Ishikawa (cell line): ENCODE results near the gene HNF1A.

Experiments used
- CEBPB ChIP-seq: IDR thresholded peaks from 2 replicates; pipeline ENCODE4 v1.6.1; 2012
- CREB1 ChIP-seq: IDR thresholded peaks from 2 replicates; pipeline ENCODE4 v1.6.1; 2012; ENCODE audit warnings: low read depth
- EGR1 ChIP-seq: IDR thresholded peaks from 2 replicates; pipeline ENCODE4 v1.6.1; 2012
- EP300 ChIP-seq: IDR thresholded peaks from 2 replicates; pipeline ENCODE4 v1.6.1; 2012; ENCODE audit warnings: borderline replicate concordance
- FOXM1 ChIP-seq: IDR thresholded peaks from 2 replicates; pipeline ENCODE4 v1.6.1; 2012; ENCODE audit warnings: low read depth, borderline replicate concordance
- NFIC ChIP-seq: IDR thresholded peaks from 2 replicates; pipeline ENCODE4 v1.6.1; 2012
- RAD21 ChIP-seq: IDR thresholded peaks from 2 replicates; pipeline ENCODE4 v1.6.1; 2012; ENCODE audit warnings: low read depth
- TAF1 ChIP-seq: IDR thresholded peaks from 2 replicates; pipeline ENCODE4 v1.6.1; 2012; ENCODE audit warnings: low read depth, mild to moderate bottlenecking
- TCF12 ChIP-seq: IDR thresholded peaks from 2 replicates; pipeline ENCODE4 v1.6.1; 2012; ENCODE audit warnings: low read depth
- TEAD4 ChIP-seq: IDR thresholded peaks from 2 replicates; pipeline ENCODE4 v1.6.1; 2012
- YY1 ChIP-seq: IDR thresholded peaks from 2 replicates; pipeline ENCODE4 v1.6.1; 2012; ENCODE audit warnings: low read depth
- ZBTB7A ChIP-seq: IDR thresholded peaks from 2 replicates; pipeline ENCODE4 v1.6.1; 2012; ENCODE audit warnings: low read depth
- TF ChIP-seq, protein P1 (sequence below): IDR thresholded peaks from 2 replicates; pipeline ENCODE4 v1.6.1; 2012; ENCODE audit warnings: low read depth, mild to moderate bottlenecking
- TF ChIP-seq, protein P2 (sequence below): IDR thresholded peaks from 2 replicates; pipeline ENCODE4 v1.6.1; 2012
- TF ChIP-seq, protein P3 (sequence below): IDR thresholded peaks from 2 replicates; pipeline ENCODE4 v1.6.1; 2012

Gene HNF1A

DNA sequence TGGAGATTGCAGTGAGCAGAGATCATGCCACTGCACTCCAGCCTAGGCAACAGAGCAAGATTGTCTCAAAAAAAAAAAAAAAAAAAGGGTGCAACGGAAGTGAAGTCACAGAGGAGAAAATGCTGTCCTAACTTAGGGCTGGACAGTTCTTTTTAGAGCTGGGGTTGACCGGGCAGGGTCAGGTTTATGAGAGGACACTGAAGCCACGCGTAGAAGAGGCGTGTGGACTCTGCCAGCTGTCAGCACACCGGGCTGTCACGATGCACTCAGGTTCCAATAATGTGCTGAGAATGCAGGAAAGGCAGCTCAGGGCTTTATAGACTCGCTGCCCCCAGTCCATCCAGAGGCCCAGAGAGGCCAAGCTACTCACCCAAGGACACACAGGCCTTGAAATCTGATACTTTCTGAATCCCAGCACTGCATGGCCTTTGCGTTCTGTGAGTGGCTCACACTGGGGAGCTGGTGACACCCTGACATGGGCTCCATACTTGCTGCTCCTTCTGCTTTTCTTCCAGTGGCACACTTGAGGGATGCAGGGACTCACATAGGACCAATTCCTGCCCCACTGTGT, 45.3 kb upstream of the HNF1A start:
- TF ChIP-seq, protein P1, sequence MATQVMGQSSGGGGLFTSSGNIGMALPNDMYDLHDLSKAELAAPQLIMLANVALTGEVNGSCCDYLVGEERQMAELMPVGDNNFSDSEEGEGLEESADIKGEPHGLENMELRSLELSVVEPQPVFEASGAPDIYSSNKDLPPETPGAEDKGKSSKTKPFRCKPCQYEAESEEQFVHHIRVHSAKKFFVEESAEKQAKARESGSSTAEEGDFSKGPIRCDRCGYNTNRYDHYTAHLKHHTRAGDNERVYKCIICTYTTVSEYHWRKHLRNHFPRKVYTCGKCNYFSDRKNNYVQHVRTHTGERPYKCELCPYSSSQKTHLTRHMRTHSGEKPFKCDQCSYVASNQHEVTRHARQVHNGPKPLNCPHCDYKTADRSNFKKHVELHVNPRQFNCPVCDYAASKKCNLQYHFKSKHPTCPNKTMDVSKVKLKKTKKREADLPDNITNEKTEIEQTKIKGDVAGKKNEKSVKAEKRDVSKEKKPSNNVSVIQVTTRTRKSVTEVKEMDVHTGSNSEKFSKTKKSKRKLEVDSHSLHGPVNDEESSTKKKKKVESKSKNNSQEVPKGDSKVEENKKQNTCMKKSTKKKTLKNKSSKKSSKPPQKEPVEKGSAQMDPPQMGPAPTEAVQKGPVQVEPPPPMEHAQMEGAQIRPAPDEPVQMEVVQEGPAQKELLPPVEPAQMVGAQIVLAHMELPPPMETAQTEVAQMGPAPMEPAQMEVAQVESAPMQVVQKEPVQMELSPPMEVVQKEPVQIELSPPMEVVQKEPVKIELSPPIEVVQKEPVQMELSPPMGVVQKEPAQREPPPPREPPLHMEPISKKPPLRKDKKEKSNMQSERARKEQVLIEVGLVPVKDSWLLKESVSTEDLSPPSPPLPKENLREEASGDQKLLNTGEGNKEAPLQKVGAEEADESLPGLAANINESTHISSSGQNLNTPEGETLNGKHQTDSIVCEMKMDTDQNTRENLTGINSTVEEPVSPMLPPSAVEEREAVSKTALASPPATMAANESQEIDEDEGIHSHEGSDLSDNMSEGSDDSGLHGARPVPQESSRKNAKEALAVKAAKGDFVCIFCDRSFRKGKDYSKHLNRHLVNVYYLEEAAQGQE: no peak
- TF ChIP-seq TCF12 (no peak), CEBPB (no peak), EP300 (no peak), TAF1 (no peak), ZBTB7A (no peak), EGR1 (no peak), CREB1 (no peak), YY1 (no peak), NFIC (no peak), TEAD4 (no peak), RAD21 (no peak), FOXM1 (no peak)
- TF ChIP-seq, protein P2, sequence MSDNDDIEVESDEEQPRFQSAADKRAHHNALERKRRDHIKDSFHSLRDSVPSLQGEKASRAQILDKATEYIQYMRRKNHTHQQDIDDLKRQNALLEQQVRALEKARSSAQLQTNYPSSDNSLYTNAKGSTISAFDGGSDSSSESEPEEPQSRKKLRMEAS: no peak
- TF ChIP-seq, protein P3, sequence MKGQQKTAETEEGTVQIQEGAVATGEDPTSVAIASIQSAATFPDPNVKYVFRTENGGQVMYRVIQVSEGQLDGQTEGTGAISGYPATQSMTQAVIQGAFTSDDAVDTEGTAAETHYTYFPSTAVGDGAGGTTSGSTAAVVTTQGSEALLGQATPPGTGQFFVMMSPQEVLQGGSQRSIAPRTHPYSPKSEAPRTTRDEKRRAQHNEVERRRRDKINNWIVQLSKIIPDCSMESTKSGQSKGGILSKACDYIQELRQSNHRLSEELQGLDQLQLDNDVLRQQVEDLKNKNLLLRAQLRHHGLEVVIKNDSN: no peak

DNA sequence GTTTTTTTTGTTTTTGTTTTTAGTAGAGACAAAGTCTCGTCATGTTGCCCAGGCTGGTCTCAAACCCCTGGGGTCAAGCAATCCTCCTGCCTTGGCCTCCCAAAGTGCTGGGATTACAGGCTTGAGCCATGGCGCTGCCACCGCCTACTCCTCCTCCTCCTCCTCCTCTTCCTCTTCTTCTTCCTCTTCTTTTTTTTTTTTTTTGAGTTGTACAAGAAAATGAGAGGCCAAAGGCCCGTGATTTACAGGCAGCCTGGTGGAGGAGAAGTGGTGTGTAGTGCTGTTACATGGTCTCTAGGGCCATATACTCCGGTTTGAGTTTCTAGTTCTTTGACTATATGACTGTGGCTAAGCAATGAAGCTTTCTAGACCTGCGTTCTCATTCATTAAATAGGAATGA, 44.6 kb upstream of the HNF1A start:
- TF ChIP-seq FOXM1: no peak
- TF ChIP-seq TEAD4: no peak
- TF ChIP-seq YY1: no peak
- no peak for TF ChIP-seq CREB1
- TF ChIP-seq NFIC: no peak
- TF ChIP-seq EP300: no peak
- TF ChIP-seq TCF12: no peak
- TF ChIP-seq EGR1: no peak
- no peak for TF ChIP-seq CEBPB
- TF ChIP-seq, protein P2: no peak
- TF ChIP-seq ZBTB7A: no peak
- TF ChIP-seq, protein P3: no peak
- TF ChIP-seq RAD21: no peak
- no peak for TF ChIP-seq TAF1

DNA sequence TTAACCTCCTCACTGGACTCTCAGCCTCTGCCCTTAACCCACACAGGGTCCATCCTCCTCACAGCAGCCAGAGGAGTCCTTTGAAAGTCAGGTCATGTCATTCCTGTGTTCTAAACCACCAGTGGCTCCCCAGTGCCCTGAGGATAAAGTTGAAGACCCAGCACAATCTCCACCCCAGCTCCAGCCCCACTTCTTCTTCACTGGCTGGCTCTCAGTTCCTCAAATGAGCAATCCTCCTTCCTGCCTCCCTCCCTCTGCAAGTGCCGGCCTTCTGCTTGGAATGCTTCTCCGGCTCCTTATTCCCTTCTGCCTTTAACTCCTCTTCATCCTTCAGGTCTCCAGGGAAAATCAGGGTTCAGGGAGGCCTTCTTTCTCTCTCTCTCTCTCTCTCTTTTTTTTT, 42.1 kb upstream of the HNF1A start:
- TF ChIP-seq TEAD4 (no peak), TAF1 (no peak), EP300 (no peak), RAD21 (no peak), ZBTB7A (no peak), CREB1 (no peak)
- TF ChIP-seq, protein P3: no peak
- TF ChIP-seq, protein P2: no peak

DNA sequence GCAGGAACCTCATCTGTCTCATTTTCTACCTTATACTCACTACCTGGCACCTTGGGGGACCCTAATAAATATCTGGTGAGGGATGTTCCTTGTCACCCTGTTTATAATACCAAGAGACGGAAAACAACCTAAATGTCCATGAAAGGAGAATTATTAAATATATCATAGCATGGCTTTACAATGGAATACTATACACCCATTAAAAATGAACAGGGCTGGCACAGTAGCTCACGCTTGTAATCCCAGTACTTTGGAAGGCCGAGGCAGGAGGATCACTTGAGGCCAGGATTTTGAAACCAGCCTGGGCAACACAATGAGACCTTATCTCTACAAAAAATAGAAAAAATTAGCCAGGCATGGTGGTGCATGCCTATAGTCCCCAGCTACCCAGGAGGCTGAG, 39.8 kb upstream of the HNF1A start:
- TF ChIP-seq EP300 (no peak), TCF12 (no peak), FOXM1 (no peak), TEAD4 (no peak), EGR1 (no peak), YY1 (no peak)
- TF ChIP-seq, protein P1: no peak

DNA sequence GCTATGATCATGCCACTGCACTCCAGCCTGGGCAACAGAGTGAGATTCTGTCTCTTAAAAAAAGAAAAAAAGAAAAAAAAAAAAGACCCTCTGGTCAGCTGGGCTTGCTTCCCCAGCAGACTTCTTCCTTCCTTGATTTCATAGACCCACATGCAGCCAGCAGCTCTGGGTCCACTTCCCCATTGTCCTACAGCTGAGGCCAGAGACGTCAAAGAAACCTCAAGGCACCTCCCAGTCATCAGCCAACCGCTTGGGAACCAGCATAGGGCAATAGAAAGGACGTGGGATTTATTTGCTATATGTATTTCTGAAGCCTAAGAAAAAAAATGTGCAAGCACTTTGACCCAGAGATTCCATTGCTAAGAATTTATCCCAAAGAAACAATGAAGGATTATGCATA, 38.8 kb upstream of the HNF1A start:
- no peak for TF ChIP-seq RAD21
- TF ChIP-seq CEBPB: no peak
- no peak for TF ChIP-seq CREB1
- no peak for TF ChIP-seq EP300
- no peak for TF ChIP-seq FOXM1
- TF ChIP-seq YY1: no peak
- TF ChIP-seq NFIC: no peak
- TF ChIP-seq TEAD4: no peak
- no peak for TF ChIP-seq ZBTB7A

DNA sequence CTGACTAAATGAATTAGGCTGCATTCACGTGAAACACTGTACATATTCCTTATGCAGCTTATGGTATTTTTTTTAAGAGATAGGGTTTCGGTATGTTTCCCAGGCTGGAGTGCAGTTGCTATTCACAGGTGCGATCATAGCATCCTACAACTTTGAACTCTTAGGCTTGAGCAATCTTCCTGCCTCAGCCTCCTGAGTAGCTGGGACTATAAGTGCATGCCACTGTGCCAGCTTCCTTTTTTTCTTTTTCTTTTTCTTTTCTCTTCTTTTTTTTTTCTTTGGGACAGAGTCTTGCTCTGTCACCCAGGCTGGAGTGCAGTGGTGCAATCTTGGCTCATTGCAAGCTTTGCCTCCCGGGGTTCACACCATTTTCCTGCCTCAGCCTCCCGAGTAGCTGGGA, 38.3 kb upstream of the HNF1A start:
- TF ChIP-seq EGR1: no peak
- TF ChIP-seq FOXM1: no peak
- no peak for TF ChIP-seq CEBPB
- no peak for TF ChIP-seq TCF12
- TF ChIP-seq EP300: no peak
- TF ChIP-seq, protein P3: no peak
- TF ChIP-seq YY1: no peak
- TF ChIP-seq NFIC: no peak
- no peak for TF ChIP-seq RAD21
- no peak for TF ChIP-seq TAF1
- TF ChIP-seq ZBTB7A: no peak
- TF ChIP-seq, protein P1: no peak
- TF ChIP-seq, protein P2: no peak
